Right ventricle myocardium superior (tissue), 1 donor: Measurements from ENCODE around the gene ZDHHC5. TPM values are rescaled to one million over a fixed set of nuclear protein-coding genes. Genes with fewer than 3 reads are reported as not detected.

ENCODE experiments used
- ATAC-seq: fragments of 200-7000 bp; cut with Tn5 transposase; one replicate; pipeline ENCODE4 v1.9.1; 2020; ENCODE audit warnings: mild to moderate bottlenecking; ENCODE audit not compliant: poor library complexity
- DNase-seq: peaks from one replicate; pipeline ENCODE4 v3.0.0-alpha.2; 2020
- intact Hi-C: fragments of 100-400 bp; cut with DNase I; formaldehyde crosslinking; loops from one replicate; pipeline ENCODE4 v1.11.2; 2022
- long read RNA-seq: library from polyadenylated mRNA; unstranded; transcript quantifications from one replicate; pipeline ENCODE4 v2.0.0, GENCODE V29; 2021
- total RNA-seq: library from RNA; stranded (reverse); fragmentation: NEBNext Ultra II Directional; extraction: Animal tissue kit (Norgen Biotek cat#: 25700); gene quantifications from one replicate; pipeline ENCODE4 v1.2.1, GENCODE V29; 2021
- donor health status: DM: no; HTN: yes; CAD: no; lungs with severe emphysema.

Gene ZDHHC5, protein sequence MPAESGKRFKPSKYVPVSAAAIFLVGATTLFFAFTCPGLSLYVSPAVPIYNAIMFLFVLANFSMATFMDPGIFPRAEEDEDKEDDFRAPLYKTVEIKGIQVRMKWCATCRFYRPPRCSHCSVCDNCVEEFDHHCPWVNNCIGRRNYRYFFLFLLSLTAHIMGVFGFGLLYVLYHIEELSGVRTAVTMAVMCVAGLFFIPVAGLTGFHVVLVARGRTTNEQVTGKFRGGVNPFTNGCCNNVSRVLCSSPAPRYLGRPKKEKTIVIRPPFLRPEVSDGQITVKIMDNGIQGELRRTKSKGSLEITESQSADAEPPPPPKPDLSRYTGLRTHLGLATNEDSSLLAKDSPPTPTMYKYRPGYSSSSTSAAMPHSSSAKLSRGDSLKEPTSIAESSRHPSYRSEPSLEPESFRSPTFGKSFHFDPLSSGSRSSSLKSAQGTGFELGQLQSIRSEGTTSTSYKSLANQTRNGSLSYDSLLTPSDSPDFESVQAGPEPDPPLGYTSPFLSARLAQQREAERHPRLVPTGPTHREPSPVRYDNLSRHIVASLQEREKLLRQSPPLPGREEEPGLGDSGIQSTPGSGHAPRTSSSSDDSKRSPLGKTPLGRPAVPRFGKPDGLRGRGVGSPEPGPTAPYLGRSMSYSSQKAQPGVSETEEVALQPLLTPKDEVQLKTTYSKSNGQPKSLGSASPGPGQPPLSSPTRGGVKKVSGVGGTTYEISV
- 43.7 TPM for total RNA-seq
- long read RNA-seq, full-length matches to known transcripts = 55 of 84 reads
- long read RNA-seq, partial matches to known transcripts = 27 of 84 reads
- long read RNA-seq, other reads (novel, unspliced or antisense) = 2 of 84 reads

DNA sequence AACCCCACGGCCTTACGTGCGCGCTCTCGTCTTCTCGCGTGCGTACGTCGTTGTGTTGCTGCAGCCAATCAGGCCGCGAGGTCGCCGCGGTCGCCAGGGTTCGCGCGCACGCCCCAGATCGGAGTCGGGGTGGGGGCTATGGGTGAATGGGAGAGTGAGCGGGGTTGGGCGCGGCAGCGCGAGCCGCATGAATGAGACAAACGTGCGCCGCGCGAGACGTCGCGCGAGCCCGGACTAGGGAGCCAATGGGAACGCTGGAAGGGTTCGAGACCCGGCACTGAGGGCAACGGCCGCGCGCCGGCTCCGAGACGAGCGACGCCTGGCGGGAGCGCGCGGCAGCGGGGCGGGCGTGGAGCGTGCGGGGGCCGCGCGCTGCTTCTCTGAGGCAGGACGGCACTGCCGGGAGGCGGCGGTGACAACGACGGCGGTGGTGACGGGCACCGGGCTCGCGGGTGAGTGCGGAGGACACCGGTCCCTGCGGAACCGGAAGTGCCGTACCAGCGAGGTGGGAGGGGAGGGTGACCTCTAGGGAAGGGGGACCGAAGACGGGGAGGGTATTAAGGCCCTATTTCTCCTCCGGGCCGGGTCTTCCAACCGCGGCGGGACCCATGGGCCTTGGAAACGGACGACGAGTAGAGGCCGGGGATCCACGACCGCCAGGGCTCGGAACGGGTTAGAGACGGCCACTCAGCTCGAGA is at the start of gene ZDHHC5:
TSS of gene ZDHHC5 (plus strand) at position 379 of the 698 bp plus-strand sequence. CDS start 4,977 bp downstream, outside the sequence.
- ATAC-seq = peak; percentile 96
- DNase-seq = peak; percentile 100
- intact Hi-C loops = no loop called here

DNA sequence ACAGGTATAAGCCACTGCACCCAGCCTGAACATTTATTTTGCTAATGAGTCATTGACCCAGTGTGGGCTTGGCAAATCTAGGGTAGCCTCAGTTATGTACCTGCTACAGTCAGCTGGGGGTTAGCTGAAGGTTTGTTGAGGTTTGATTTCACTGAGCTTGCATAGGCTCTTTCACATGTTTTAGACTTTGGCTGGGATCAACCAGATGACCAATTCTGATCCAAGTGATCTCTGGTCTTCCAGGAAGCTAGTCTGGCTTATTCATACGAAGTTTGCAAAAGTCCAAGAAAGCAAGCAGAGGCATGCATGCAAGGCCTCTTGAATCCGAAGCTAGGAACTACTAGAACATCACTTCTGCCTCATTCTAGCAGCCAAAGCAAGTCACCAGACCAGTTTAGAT is 49.5 kb upstream of the ZDHHC5 start:
- DNase-seq (no peak), ATAC-seq (no peak)
- intact Hi-C loops = no loop called here

DNA sequence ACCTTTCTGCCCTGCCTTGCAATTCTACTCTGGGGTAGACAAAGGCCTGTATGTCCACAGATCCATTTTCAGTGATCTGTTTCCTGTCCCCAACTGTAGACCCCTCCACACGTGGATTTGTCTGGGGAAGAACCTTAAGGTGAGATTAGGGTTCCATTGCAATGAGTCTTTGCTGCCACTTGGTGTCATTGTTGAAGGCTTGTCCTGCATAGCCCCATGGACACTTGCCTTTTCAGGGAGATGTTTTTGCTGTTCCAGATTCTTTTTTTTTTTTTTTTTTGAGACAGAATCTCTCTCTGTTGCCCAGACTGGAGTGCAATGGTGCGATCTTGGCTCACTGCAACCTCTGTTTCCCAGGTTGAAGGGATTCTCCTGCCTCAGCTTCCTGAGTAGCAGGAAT is 48.6 kb upstream of the ZDHHC5 start:
- DNase-seq = no peak
- intact Hi-C loops = no loop called here
- ATAC-seq = no peak

DNA sequence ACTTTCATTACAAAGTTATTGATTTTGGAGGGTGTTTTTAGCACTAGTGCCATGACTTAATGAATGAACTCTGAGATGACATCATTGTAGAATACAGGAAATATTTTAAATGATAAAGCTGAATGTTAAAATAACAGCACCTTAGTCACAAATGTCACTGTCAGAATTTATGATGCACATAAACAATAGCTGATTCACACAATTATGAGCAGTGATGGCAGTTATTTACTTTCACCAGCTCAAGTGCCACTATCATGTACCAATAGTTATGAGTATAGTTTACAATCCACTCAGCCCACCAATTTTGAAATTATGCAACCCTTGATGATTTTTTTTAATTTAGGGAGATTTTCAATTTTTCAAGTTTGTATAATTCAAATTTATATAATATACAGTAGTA is 47.4 kb upstream of the ZDHHC5 start:
- intact Hi-C loops = no loop called here
- no peak for ATAC-seq
- no peak for DNase-seq

DNA sequence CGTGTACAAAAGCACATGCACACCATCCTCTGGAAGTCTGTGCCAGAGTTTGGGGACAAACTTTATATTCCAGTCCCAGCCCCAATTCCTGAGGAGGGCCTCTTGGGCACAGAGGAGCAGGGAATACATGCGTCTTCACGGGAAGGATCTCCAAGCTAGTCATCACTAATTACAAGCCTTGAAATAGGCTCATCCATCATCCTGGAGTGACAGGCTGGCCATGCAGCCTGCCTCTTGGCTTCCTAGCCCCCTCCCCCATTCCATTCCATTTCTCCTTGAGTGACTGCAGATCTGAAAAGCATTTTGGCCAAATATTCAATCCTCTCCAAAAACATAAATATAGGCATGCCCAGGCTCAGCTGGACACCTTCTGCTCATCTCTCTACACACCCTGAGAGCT is 45.7 kb upstream of the ZDHHC5 start:
- DNase-seq (no peak), ATAC-seq (no peak)
- intact Hi-C loops = no loop called here

DNA sequence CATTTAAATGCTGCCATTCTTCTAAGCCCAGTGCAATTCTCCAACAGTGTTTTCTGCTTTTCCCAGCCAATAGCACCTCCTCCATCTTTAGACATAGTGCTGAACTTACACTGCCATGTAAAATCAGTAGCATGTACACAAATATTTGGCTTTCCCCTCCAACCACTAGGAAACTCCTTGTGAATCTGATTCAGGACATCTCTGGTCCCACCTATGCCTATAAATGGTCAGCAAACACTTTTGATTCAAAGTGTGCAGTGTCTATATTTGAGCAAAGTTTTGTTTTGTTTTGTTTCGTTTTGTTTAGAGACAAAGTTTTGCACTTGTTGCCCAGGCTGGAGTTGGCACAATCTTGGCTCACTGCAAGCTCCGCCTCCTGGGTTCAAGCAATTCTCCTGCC is 43.0 kb upstream of the ZDHHC5 start:
- intact Hi-C loops = no loop called here
- DNase-seq (no peak), ATAC-seq (no peak)

DNA sequence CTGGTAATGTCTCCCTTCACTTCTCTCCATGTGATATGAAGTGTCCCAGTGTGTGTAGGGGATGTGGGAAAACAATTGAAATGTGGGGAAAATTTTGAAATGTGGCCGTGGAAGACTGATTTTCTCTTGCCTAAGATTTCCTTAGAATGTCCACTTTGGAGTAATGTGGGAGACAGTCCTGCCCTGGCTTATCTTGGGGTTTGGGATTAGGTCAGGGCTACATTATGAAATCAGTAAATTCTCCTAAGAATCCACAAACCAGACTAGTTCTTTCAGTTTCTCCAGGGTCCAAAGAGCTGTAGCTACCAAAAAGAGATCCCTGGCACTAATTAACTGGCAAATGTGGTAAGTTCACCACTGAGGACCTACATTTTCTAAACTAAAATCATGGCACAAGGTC is 41.0 kb upstream of the ZDHHC5 start:
- intact Hi-C loops = no loop called here
- ATAC-seq = no peak
- DNase-seq = no peak

DNA sequence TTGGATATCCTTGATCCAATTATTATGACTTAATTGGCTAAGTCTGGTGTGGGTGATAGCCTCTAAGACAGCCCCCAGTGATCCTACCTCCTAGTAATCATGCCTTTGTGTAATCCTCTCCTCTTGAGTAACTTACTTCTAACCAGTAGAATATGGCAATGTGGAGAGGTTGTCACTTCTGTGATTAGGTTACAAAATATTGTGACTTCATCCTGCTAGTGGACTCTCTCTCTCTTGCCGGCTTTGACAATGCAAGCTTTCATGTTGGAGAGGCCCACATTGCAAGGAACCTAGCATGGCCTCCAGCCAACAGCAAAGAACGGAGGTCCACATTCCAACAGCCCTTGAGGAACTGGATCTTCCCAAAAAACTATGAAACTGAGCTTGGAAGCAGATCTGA is 37.7 kb upstream of the ZDHHC5 start:
- ATAC-seq (no peak), DNase-seq (no peak)
- intact Hi-C loops = no loop called here

DNA sequence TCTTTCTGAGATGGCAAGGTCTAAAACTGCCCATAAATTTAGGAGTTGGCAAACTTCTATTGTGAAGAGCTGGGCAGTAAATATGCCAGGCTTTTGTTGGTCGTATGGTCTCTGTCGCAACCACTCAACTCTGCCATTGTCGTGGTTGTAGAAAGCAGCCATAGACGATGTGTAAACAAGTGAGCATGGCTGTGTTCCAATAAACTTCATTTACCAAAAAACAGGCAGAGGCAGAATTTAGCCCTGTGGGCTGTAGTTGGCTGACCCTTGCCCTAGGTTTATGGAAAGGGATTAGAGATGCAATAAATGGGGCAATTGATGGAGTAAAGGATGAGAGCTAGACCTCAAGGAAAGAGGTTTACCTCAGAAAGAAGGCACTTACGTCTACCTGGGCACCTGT is 35.8 kb upstream of the ZDHHC5 start:
- no peak for ATAC-seq
- intact Hi-C loops = no loop called here
- DNase-seq = no peak

DNA sequence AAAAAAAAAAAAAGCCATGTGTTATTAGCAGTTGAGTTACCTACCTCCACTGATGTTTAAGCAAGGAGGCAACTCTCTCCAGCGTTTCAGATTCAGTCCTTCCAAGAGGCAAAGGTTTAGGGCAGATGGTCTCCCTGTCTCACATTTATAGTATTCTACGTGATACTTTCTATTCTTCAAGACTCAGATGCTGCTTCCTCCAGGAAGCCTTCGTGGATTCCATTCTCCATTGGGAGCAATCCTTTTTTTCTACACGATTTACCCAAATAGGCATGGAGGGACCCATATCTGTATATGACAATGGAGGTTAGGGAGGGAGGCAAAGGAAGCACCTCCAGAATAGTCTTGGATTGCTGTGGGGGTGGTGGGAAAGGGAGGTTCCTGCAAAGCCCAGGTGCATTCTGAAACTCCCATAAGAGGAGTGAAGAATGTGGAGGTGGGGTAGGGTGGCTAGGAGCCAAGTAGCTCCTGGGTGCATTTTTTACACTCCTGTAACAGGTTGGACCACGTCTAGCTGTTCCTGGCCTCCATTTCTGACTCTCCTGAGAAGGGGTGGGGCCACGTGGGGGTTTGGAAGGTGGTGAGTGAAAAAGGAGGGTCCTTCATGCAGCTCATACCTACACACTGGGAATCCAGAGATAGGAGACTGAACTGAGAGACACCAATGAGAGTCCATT is 34.4 kb upstream of the ZDHHC5 start:
- DNase-seq (no peak), ATAC-seq (no peak)
- intact Hi-C loops = no loop called here

DNA sequence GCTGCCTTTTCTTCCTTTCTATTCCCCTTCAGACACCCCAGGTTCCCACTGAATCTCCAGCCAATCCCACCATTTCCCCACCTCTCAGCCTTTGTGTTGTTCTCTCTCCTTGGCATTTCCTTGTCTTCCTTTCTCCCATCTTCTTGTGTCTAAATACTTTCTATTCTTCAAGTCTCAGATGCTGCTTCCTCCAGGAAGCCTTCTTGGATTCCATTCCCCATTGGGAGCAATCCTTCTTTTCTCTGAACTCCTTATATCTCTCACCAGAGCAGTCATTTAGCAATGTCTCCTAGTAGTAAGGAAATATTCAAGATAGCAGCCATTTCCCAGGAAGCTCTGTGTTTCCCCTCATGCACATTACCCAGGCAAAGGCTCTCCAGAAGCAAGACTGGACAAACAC is 33.6 kb upstream of the ZDHHC5 start:
- no peak for ATAC-seq
- intact Hi-C loops = no loop called here
- no peak for DNase-seq

DNA sequence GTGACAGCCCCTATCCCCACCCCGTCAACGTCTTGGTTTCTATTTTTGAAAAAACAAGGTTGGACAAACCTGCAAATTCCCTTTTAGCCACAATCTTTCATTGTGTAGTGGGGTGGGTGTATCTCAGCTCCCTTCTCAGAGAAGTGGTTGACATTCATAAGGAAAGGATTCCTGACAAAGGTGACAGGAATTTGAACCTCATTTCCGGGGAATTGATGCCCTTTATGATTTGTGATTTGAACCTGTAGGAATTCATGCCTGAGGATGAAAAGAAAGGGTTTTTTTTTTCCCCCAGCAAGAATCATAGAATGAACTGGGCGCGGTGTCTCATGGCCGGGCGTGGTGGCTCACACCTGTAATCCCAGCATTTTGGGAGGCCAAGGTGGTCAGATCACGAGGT is 32.7 kb upstream of the ZDHHC5 start:
- ATAC-seq (no peak), DNase-seq (no peak)
- intact Hi-C loops = no loop called here

DNA sequence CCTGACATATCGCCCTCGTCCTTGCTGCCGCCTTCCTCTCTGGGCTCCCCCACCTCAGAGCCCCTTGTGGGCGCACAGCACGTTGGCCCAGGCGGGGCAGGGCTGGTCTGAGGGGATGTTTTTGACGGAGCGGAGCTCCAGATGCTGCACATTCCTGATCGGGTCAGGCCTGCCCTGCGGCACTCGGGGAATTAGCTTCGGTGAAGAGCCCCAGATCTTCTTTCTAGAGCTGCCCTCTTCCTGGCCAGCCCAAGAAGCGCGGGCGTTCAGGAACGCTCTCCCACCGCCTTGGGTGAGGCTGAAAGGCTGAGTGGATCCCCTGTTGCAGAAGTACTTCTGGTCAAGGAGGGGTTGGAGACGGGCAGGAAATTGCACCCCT is 30.3 kb upstream of the ZDHHC5 start:
- ATAC-seq = peak; percentile 5
- DNase-seq = no peak
- intact Hi-C loops = no loop called here

DNA sequence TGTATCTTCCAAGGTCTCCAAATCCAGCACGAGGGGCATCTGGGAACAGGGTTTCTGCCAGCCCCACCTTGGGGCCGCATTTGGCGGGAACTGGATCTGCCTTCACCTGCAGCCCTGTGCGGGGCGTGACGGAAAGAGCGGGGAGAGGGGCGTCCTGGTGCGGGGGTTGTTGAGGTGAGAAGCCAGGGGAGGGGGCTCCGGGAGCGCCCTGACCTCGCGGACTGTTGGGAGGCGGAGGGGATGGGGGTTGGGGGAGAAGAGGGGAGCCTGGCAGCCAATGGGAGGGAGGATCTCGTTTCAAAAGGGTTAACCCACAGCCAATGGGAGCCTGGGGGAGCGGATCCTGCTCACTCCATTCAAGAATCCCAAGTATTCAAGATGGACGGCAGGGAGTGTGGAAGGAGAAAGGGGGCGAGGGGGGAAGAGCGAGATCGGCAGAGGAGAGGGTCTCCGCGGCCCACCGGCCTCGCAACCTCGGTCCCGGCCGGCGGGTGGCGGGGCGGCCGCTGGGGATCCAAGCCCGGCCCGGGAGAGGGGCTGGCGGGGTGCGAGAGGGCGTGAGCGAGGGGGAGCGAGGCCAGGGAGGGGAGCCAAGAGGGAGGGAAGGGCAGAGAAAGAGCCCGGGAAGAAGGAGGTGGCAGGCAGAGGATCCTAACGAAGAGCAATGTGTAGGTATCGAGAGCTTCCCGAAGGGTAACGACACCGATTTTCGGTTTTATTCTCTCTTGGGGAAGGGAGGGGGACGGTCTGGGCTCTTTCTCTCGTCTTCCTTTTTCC is 29.7 kb upstream of the ZDHHC5 start:
- intact Hi-C loops = no loop called here
- peak; percentile 93 for ATAC-seq

DNA sequence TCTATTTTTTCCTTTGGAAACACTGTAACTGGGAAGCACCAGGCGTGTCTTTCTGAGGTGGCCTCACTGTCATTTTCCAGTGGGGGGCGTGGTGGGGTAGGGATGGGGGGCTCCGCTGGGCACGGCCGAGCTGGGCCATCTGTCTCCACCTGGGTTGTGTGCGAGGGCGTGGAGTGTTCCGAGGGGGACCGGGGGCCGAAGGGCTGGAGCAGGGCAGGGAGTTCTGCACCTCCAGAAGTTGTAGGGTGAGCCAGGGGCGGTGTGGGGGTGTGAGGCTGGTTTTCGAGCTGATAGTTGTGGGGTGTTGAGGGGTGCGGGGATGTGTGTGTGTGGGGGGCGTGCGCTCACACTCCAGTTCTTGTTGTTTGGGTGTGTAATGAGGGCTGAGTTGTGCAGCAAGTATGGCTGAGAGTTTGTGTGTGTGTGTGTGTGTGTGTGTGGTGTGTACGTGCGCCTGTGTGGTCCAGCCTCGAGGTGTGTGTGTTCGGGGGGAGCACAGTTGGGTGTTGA is 29.0 kb upstream of the ZDHHC5 start:
- intact Hi-C loops = no loop called here
- peak; percentile 13 for ATAC-seq

More for the DNA sequence above, 29.7 kb upstream of the ZDHHC5 start:
- DNase-seq = peak; percentile 78

DNA sequence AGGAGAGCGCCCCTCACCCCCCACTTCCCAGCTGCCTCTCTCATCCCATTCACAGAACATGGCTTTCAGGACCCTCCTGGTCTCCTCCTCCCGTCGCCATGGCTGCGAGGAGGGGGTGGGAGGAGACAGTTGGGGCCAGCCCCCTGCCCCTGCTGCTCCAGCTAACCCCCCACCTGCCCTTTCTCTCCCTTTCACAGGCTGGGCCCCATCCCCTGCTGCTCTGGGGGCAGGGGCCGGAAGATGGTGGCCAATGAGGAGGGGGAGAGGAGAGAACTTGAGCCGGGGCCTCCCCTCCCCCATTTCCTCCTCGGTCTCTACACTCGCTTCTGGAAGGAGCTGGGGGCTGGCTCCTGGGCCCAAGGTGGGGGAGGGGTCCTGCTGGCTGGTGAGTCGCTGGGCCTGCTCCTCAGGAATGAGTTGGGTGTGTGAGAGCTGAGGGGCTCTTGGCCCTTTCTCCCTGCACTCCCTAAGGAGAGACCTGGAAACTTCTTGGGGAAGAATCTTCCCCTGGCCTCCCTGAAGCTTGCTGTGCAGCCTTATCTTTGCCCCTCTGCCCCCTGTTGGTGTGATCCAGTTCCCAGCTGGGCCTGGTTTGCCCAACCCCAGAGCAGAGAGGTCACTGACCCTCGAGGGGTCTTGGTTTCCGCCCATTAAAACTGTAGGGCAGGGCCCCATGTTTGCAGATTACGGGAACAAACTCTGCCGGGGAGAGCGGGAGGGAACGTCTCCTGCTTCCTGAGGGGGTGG is 28.4 kb upstream of the ZDHHC5 start:
- DNase-seq (no peak), ATAC-seq (no peak)
- intact Hi-C loops = loop anchor here (2.0 to 5.0 kb wide), 3 partner anchors 71 to 292 kb away; no protein-coding TSS in a partner anchor

More for the DNA sequence above, 29.0 kb upstream of the ZDHHC5 start:
- DNase-seq = no peak
